ENCODE data around the gene RMC1. TPM values are rescaled to one million over a fixed set of nuclear protein-coding genes. Genes with fewer than 3 reads are reported as not detected.

The RMC1 gene
- total RNA-seq, 2 experiments from 2014 or later, result 46.9 to 48.3 TPM

DNA sequence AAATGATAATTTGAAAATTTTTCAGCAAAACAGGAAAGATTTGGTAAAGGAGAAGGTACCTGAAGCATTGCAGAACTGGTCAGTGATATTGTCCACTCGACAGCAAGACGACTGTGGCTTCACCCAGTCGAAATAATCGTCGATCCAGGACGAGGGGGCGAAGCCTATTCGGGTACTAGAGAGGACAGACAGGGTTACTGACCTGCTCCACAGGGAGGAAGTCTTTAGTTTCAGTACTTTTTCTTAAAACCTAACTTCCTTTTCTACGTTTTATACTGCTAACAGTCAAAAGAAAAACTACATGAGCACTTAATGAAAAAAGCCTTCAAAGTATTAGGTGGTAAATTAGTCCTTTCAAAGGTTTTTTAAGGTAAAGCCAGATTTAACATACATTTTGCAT is 36.0 kb downstream of the RMC1 start:
- peak in 1 of 14 experiments; percentile 1 for DNase-seq
- H3K9me3 Mint-ChIP-seq, result no peaks in the 10 kb centered on the region
- peaks cover 88% of the 10 kb centered on the region for H3K36me3 Mint-ChIP-seq (ENCODE audit: low read depth)
- ChIA-PET POLR2A (no interaction called here), CTCF (interaction anchor here (1.1 kb wide), 1 partner anchor 23 kb away, joined by 3 read pairs; no protein-coding TSS in a partner anchor)
- Histone ChIP-seq H3K9me3 (ENCODE audit: control insufficient read depth in 1 of 2, insufficient read depth in 1 of 2, low read length in 2 of 2) (no peaks in the 10 kb centered on the region), H3K27me3 (ENCODE audit: control insufficient read depth in 1 of 2, insufficient read depth in 2 of 2, low read length in 2 of 2) (no peaks in the 10 kb centered on the region), H3K36me3 (ENCODE audit: insufficient read depth, low read length) (peaks cover 80% of the 10 kb centered on the region), H3K4me1 (ENCODE audit: insufficient read depth, low read length) (peaks cover 35% of the 10 kb centered on the region), H3K4me3 (ENCODE audit: low read length) (no peak overlapping the region), H3K27ac (ENCODE audit: low read depth in 1 of 2, low read length in 2 of 2) (no peak overlapping the region)
- peaks cover 37% of the 10 kb centered on the region for H3K4me1 Mint-ChIP-seq (ENCODE audit: low read depth)
- intact Hi-C loops (cut with DNase I, micrococcal nuclease), result no loop called here
- H3K27ac Mint-ChIP-seq, result peak overlapping the region; percentile 68
- no peak overlapping the region for H3K4me3 Mint-ChIP-seq
- no peak for TF ChIP-seq CTCF (IDR thresholded peaks at IDR 0.05)
- H3K27me3 Mint-ChIP-seq, result no peaks in the 10 kb centered on the region
- ATAC-seq (ENCODE audit: poor library complexity), result no peak

DNA sequence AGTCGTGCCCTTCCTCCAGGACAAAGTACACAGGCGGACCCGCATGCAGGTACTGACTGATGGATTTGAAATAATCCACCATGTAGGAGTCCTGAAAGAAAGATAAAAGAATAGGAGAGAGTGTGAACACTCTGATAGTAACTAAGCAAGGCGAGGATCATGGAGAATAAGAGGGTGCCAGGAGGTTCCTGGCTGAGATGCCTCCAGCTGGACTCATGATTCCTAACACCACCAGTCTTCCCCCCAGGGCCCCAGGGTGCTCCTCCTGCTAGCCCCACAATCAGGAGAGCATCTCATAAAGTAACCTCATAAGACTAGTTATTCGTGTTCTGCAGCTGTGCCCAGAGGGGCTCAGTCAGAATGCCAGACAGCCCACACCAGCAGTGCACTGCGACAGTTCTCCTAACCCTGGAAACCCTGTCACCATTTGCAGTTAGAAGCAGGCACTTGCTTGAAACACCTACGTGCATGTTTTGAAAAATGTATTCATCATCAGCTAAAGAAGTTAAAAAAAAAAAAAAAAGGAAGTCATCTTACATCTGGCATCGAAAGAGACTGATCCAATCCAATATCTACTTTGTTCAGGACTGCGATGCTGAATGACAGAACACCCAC is 36.7 kb downstream of the RMC1 start:
- peaks cover 35% of the 10 kb centered on the region for H3K4me1 ChIP-seq (ENCODE audit: insufficient read depth, low read length)
- ATAC-seq (ENCODE audit: poor library complexity) (no peak), DNase-seq (peak in 1 of 14 experiments; percentile 4)
- peak overlapping the region; percentile 40 for H3K4me3 Mint-ChIP-seq
- H3K27ac Mint-ChIP-seq, result peak overlapping the region; percentile 73
- H3K9me3 Mint-ChIP-seq, result no peaks in the 10 kb centered on the region
- H3K9me3 ChIP-seq (ENCODE audit: control insufficient read depth in 1 of 2, insufficient read depth in 1 of 2, low read length in 2 of 2), result no peaks in the 10 kb centered on the region
- CTCF ChIA-PET, result interaction anchor here (0.9 to 1.2 kb wide), 3 partner anchors 24 to 46 kb away, joined by 3 to 4 read pairs (median 3); no protein-coding TSS in a partner anchor
- peaks cover 80% of the 10 kb centered on the region for H3K36me3 ChIP-seq (ENCODE audit: insufficient read depth, low read length)
- no peaks in the 10 kb centered on the region for H3K27me3 Mint-ChIP-seq
- no peak overlapping the region for H3K4me3 ChIP-seq (ENCODE audit: low read length)
- POLR2A ChIA-PET, result interaction anchor here (0.6 to 2.0 kb wide), 4 partner anchors 8 to 52 kb away, joined by 3 to 11 read pairs (median 4); no protein-coding TSS in a partner anchor
- H3K36me3 Mint-ChIP-seq (ENCODE audit: low read depth), result peaks cover 88% of the 10 kb centered on the region
- peaks cover 37% of the 10 kb centered on the region for H3K4me1 Mint-ChIP-seq (ENCODE audit: low read depth)
- H3K27ac ChIP-seq (ENCODE audit: low read depth in 1 of 2, low read length in 2 of 2), result peak overlapping the region in 1 of 2 donors; percentile 21
- intact Hi-C loops (cut with DNase I, micrococcal nuclease), result loop anchor here in 1 of 2 experiments (2.0 kb wide), 1 partner anchor 47 kb away; the partner anchor contains the start of gene NPC1
- no peak for TF ChIP-seq CTCF (IDR thresholded peaks at IDR 0.05)
- no peaks in the 10 kb centered on the region for H3K27me3 ChIP-seq (ENCODE audit: control insufficient read depth in 1 of 2, insufficient read depth in 2 of 2, low read length in 2 of 2)

- Mint-ChIP-seq H3K27me3 (no peaks in the 10 kb centered on the region), H3K27ac (peak overlapping the region; percentile 73), H3K4me3 (peak overlapping the region; percentile 40), H3K9me3 (no peaks in the 10 kb centered on the region), H3K36me3 (ENCODE audit: low read depth) (peaks cover 86% of the 10 kb centered on the region), H3K4me1 (ENCODE audit: low read depth) (peaks cover 37% of the 10 kb centered on the region)
- Histone ChIP-seq H3K27me3 (ENCODE audit: control insufficient read depth in 1 of 2, insufficient read depth in 2 of 2, low read length in 2 of 2) (no peaks in the 10 kb centered on the region), H3K4me1 (ENCODE audit: insufficient read depth, low read length) (peaks cover 35% of the 10 kb centered on the region), H3K36me3 (ENCODE audit: insufficient read depth, low read length) (peaks cover 80% of the 10 kb centered on the region), H3K9me3 (ENCODE audit: control insufficient read depth in 1 of 2, insufficient read depth in 1 of 2, low read length in 2 of 2) (no peaks in the 10 kb centered on the region), H3K27ac (ENCODE audit: low read depth in 1 of 2, low read length in 2 of 2) (peak overlapping the region in 1 of 2 donors; percentile 21), H3K4me3 (ENCODE audit: low read length) (peak overlapping the region; percentile 2)
- ChIA-PET CTCF (interaction anchor here (0.8 to 1.2 kb wide), 3 partner anchors 25 to 46 kb away, joined by 3 to 4 read pairs (median 3); no protein-coding TSS in a partner anchor), POLR2A (interaction anchor here (0.6 to 2.0 kb wide), 6 partner anchors 9 to 431 kb away, joined by 3 to 11 read pairs (median 4); no protein-coding TSS in a partner anchor)
- no peak for TF ChIP-seq CTCF (IDR thresholded peaks at IDR 0.05)
- ATAC-seq (ENCODE audit: poor library complexity) (peak; percentile 78), DNase-seq (peak in 4 of 14 experiments; percentile 11 to 64 (median 57))
- intact Hi-C loops (cut with DNase I, micrococcal nuclease), result loop anchor here in 1 of 2 experiments (2.0 kb wide), 1 partner anchor 46 kb away; the partner anchor contains the start of gene NPC1
These were observed 37.6 kb downstream of the RMC1 start for GRCh38 chr18:23540867-23541266.

Measured in CD4-positive, alpha-beta T cell (primary cell).